NCI-H1105 treated with DMSO at 0.1 percent for 48 hours (cell line): ENCODE results near the gene NAPEPLD.
"Not testable (repeated sequence)": the region's sequence is repeated elsewhere in the genome, so short reads cannot be mapped to it uniquely, and the experiment has no call there.

Experiments
- DNase-seq: peaks from one replicate; lab custom pipeline; 2025; lab: John Stamatoyannopoulos, UW

The NAPEPLD gene

DNA sequence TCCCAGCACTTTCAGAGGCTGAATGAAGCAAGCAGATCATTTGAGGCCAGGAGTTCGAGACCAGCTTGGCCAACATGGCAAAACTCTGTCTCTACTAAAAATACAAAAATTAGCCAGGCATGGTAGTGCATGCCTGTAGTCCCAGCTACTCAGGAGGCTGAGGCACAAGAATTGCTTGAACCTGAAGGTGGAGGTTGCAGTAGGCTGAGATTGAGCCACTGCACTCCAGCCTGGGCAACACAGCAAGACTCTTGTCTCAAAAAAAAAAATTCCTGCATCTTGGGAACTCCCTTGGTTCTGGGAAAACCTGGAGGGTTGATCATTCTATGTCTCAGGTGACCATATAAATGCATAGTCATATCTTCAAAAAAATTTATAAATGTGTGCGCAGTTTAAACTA, 4.1 kb downstream of the NAPEPLD start:
- DNase-seq: not testable (repeated sequence)

DNA sequence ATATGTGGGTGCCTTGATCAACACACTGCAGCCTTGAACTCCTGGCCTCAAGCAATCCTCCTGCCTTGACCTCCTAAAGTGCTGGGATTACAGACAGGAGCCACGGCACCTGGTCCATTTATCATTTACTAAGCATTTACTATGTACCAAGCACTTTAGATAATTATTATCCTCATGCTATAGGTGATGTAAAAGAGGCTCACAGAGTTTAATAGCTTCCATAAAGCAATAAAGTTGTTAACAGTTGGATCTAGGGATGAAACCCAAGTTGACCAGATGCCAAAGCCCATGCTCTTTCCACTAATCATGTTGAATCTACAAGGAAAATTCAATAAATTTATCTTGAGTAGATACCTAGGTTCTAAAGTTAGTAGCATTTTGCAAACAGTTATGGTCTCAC, 5.0 kb downstream of the NAPEPLD start:
- no peak for DNase-seq

DNA sequence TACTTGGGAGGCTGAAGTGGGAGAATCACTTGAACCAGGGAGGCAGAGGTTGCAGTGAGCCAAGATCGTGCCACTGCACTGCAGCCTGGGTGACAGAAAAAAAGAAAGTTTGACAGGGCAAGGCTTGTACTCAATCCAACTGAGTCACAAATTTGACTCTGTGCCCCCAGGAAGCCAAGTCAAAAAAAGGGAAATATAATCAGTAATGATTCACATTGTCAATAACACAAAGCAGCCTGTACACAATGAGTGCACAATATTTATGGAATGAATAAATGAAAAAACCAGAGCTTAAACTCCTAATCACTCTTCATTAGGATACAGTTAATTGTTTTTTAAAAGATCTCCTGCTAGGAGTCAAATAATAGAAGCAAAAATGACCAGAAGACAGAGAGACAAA, 6.4 kb downstream of the NAPEPLD start:
- no peak for DNase-seq

DNA sequence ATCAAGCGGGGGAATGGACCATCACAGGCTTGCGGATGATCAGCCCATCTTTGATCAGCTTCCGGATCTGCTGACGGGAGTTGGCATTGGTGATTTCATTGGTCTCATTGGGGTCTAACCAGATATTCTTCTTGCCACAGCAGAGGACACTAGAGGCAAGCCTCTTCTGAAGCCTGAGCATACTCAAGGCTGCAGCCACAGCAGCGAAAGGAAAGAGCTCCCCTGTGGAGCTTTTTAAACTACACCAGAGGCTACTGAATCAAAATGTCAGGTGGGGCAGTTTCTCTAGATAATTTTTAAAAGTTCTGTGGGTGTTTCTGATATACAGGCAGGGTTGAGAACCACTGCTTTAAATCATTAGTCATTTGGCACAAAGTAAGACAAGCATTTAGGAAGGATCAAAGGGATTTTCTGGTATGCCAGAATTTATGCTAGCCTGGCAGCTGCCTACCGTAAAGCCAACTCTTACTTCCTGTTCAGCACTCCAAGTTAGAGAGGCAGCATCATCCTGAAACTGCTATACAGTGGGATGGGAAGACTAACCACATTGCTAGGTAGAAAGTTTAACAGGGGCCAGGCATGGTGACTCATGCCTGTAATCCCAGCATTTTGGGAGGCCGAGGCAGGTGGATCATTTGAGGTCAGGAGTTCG, 7.0 kb downstream of the NAPEPLD start:
- no peak for DNase-seq

DNA sequence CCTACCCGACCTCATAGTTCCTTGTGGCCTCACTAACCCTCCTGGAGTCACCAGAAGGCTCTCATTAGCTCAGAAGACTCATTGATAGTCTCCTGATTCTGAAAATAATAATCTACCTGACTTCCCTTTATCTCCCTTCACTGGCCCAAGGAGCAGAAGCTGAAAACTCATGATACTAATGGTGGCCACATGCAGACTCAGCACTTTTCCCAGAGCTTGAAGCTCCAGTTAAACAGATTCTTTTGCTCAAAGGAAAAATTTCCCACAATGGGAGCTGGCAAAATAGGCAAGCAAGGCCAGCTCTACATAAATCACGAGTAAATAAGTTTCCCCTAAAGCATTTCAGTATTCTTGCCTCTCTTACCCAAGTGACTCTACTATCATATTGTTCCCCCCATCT, 8.2 kb downstream of the NAPEPLD start:
- no peak for DNase-seq

DNA sequence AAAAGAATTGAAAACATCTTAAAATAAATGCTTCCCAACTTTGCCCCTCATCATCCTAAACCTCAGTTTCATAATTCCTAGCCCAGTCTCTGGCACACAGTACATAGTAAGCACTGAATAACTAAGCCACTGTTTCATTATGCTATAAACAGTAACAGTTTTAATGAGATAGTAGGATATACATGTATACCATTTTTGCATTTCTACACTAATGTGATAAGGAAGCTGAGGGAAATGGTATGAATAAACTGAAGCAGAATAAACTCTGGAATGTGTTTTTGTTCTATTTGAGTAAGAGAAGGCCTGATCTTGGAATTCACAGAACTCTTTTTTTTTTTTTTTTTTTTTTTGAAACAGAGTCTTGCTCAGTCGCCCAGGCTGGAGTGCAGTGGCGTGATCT, 8.8 kb downstream of the NAPEPLD start:
- DNase-seq: no peak

DNA sequence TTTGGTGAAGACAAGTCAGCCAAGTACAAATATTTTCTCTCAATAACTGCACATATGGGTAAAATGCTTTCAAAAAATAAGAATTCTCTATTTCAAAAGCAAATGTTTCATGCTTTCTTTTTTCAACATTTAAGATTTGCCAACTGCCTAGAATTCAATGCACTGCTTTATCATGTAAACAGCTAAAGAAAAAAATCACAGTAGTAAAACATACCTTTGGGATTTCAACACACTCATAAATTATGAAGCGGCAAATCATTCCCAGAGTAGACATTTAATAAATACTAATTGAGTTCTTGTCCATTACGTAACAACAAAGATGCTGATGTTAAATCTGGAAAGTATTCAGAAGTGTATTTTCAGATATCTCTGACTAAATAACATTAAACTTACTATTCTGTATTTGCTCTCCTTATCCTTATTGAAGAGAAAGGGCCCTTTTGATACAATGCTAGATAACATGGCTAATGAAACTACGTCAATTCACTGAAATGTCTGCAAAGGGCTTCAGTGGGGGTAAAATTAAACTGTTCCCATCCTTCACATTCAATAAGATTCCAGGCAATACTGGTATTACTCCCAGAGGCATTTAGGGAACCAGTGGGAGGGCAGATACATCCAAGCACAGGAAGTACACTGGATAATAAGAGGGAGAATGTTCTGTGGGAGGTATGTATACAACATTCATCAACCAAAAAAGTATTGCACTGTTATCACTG, 13.9 kb downstream of the NAPEPLD start:
- no peak for DNase-seq

DNA sequence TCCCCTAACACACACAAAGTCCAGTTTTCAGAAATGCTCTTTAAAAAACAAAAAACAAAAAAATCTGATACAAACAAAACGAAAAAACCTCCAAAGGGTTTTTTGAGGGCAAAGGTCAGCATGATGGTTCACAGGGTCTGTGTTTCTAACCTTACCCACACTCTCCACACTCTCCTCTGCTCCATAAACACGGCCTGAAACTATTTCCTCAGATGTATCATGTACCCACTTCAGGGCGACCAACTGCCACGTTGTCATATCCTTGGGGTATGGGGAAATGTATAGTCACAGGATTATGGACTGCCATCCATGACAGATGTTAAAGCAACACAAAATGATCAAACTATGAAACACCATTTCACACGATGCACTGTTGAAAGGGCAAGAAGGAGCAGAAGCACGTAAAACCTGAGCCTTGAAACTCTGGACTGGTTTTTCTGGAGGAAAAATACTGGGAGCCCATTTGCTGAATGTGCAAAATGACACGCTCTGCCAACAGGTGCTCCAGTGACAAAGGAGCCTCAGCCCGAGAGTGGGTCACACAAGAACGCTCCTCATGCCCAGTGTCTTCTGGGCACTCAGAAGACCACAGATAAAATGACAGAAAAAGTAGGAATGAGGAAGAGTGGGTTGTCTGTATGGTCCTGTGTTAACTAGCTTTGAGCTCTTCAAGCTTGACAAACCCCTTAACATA, 15.8 kb downstream of the NAPEPLD start:
- DNase-seq: no peak

DNA sequence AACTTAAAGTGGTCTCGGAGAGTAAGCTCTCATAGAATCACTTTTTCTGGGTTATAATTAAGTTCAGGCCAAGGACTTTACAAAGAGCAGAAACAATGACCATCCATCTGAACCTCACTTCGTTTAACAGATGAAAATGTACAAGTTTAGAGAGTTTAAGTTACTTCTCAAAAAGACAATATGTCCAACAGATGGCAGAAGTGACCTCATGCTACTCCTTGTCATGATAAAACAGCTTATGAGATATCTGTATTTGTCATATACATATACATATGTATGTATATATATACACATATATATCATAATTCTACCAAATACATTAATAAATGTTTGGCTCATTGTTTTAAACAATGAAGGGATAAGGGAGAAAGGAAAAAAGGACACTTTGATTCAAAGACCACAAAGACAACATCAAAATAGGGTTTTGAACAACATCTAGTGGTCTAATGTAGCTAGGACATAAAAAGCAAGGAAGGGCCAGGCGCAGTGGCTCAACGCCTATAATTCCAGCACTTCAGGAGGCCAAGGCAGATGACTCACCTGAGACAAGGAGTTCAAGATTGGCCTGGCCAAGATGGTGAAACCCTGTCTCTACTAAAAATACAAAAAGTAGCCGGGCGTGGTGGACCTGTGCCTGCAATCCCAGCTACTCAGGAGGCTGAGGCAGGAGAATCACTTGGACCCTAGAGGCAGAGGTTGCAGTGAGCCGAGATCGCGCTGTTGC, 17.8 kb downstream of the NAPEPLD start:
- DNase-seq: no peak

DNA sequence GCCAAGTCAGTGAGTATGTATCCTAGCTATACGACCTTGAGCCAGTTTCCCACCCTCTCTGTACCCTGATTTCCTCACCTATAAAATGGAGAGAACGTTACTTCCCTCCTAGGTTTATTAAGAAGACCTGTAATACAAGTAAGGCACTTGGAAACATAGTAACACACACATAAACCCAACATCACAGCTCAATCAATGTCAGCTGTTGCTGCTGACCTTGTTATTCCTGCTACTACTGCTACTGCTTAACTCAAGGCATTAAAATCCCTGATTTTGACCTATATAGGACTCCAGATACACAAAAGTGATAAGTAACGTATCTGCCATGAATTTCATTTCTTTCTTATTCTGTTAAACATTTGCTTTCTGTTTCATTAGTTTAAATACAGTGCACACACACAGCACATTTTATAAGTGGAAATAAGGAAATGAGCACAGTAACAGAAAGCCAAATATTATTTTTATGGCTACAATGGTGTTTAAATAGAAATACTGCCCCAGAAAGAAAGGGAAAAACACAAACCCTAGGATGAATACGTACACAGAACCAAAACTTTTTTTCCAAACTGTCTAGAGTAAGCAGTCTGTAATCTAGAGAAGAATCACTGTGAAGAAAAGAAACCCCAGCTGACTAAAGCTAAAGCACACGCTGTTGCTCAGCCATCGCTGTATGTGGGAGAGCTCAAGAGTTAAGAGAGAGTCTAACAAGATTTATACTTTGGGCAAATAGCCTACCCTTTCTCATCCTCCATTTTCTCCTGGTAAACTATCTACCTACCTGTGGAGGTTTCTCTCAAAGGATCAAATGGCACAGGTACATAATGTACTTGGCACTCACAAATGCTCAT, 19.0 kb downstream of the NAPEPLD start:
- DNase-seq: no peak

DNA sequence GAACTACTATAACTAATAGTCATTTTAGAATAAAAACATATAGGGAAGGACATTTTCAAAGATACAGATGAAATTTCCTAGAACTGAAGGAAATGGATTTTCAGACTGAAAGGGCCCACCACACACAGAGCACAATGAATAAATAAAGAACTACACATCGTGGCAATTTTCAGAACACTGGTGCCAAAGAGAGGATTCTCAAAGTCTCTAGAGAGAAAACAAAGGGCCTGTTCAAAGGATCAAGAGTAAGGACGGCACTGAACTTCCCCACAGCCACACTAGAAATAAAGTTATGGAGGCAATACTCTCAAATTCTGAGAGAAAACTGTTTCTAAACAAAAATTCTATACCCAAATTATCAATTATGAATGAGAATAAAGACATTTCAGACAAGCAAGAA, 21.9 kb downstream of the NAPEPLD start:
- no peak for DNase-seq

DNA sequence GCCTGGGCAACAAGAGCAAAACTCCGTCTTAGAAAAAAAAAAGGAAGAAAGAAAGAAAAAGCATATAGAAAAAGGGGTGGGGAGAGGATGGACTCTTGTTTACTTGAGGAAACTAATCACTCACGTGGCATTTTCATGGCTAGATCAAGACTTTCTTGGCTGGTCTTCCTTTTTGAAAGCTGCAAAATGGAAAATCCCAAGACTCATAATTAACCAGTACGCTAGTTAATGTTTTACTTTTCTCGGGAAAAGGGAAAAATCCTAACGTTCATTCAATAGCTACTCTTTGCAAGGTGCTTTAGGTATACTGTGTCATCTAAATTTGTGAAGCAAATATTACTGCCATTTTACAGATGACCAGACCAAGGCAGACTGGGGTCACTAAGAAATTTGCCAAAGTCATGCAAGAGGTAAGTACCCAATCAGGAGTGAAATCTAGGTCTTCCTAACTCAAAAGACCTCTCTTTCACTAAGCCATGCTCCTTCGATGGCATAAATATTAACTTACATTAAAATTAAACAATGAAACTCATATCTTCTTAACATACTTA, 24.4 kb downstream of the NAPEPLD start:
- no peak for DNase-seq

DNA sequence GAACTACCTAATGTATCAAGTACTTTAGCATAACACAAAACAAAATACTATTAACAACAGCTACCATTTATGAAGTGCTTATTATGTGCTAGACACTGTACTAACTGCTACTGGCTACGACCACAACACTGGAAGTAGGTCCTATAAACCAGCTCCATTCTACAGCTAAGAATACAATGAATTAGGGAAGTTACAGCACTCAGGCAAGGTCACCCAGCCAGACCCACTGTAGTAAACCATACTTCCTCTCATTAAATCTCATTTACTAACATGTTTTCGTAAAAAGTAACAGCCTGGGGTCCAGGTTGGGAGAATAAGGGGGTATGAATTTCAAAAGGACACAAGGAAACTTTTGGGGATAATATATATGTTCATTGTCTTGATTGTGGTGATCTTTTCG, 25.4 kb downstream of the NAPEPLD start:
- DNase-seq: no peak

DNA sequence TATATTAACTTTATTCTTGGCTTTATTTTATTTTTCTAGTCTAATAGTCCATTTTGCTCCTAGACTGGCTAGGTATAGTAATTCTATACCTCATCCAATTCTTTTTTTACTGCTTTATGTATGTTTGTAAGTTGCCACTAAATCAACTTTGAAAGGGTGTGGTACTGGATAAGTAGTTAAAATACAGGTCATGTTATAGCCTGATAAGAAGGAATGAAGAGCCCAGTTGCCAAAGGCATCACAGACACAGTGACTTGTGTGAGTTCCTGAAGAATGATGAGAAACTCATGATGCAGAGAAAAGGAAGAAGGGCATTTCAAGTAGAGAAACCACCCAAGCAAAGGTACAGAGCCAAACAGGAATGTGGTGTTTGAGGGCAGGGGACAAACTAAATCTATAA, 27.3 kb downstream of the NAPEPLD start:
- DNase-seq: no peak

DNA sequence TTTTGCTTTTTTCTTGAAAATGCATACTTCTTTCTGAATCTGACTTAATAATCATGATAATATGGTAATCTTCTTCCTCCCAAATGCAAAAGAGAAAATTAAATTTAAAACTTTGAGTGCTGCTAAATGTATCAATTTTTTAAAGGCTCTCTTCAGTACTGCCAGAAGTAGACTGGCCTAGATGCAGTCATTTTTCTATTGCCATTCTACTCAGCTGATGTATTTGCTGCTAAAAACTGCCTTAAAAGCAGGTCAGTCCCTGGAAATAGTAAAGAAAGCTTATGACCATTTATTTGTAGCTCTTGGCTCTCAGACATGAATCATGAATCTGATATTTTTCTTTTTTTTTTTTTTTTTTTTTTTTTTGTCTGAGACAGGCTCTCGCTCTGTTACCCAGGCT, 28.5 kb downstream of the NAPEPLD start:
- no peak for DNase-seq

DNA sequence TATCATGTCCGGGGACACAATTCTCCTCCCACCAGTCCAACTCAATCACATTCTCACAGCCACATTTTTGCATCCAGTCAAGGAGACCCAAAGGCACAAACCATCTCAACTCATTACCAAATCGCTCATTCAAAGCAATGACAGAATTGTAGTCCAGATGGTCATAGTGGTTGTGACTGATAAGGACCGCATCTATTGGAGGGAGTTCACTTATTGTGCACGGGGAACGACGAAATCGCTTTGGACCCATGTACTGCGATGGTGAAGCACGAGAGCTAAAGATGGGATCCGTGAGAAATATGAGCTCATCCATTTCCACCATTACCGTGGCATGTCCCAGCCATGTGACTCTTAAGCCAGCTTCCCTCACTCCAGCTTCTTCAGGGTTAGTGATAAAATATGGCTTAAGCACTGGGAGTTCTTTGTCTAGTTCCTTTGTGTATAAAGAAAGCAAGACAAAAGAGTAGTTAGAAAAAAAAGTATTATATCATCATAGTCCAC, 29.1 kb downstream of the NAPEPLD start:
- DNase-seq: no peak

DNA sequence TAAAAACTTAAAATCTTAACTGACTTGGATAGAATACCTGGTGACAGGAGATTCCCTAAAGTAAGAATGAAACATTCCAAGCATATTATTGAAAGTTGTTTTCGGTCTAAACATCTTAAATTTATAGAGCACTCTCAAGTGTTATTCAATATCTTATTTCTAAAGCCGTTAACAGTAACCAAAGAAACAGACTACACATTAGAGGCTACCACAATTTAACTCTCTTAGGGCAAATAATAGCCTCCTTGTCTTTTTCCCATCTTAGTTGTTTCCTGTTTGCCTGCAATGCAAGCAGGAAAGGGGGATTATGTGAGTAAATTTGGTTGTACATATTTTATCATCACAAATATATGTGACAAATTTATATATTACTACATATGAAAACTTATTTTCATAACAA, 31.4 kb downstream of the NAPEPLD start:
- DNase-seq: no peak

DNA sequence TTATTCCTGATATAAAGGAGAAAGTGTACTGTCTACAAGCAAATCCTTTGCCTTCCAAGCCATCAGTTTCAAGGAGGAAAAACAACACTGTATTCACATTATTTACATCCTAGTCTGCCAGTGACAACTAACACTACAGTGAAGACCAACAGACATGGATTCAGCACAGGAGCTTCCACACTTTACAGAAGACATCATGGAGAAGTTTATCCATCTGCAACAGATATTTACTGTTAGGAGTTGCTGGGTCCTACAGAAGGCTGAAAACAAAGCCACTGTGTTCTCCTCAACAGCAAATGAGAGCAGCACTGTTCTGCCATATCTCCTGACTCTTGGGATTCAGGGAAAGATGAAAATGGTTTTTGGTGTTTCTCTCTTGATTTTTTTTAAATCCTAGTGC, 31.9 kb downstream of the NAPEPLD start:
- DNase-seq: no peak

DNA sequence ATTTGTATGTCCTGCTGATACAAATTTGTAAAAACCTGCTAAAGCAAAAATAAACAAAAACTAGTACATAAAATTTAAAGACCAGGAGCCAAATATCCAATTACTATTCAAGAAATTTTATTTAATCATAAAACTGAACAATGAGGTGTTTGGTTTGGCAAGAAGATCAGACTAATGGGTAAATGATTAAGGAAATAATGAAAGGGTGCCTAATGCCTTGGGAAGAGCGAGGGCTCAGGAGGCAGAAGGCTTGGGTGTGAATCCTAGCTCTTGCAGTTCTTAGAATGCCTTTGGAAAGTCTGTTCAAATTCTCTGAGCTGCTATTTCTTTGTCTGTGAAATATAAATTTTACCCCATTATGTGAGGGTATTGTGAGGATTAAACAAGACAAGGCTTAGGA, 32.4 kb downstream of the NAPEPLD start:
- no peak for DNase-seq

DNA sequence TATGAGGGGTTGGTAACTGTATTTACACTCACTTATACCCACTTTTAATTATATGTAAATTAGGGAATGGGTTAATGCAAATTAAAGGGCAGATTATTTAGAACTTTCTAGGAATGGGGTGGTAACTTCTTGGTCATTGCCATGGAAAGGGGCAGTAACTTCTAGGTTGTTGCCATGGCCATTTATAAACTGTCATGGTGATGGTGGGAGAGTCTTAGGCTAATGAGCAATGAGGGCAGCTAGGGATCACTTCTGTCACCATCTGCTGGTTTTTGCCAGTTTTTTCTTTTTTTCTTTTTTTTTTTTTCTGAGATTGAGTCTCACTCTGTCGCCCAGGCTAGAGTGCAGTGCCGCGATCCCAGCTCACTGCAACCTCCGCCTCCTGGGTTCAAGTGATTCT, 33.1 kb downstream of the NAPEPLD start:
- no peak for DNase-seq

DNA sequence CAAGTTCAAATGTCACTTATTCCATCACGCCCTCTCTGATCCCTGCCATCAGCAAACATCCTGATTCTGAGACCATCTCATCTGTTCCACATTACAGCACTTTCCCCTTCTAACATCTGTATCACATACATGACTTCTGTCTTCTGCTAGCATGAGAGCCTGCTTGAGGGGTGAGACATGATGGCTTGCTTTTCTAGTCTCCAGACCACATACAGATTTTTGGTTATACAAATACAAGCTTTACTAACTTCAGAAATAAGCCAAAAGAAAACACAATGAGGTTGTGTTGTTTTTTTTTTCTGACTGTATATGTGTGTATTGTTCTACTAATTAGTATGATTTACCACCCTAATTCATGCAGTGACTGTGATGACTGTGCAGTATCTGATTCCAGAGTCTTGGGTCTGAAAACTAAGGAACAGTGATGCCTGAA, 34.3 kb downstream of the NAPEPLD start:
- no peak for DNase-seq
